Measurements from ENCODE around the gene CALML5.

GRCh38 chr10:5492322-5492855, 7.0 kb downstream of the CALML5 start:
- TF ChIP-seq CTCF (conservative IDR thresholded peaks at IDR 0.05; ENCODE audit: low read depth, low read length), result no peak
- TF ChIP-seq EZH2 (IDR thresholded peaks at IDR 0.05; ENCODE audit: low read length, unreplicated experiment), result no peak
- no peak for TF ChIP-seq EZH2phosphoT487 (IDR thresholded peaks at IDR 0.05; ENCODE audit: borderline replicate concordance, low read length)
